Left forelimb (tissue), 1 donor: Measurements from ENCODE around the gene DHTKD1.
A peak's percentile ranks its signal among the peaks of the same experiment; 100 is the strongest.

Source experiments
- DNase-seq: peaks from one replicate; pipeline ENCODE4 v3.0.0-alpha.2; 2018; ENCODE audit warnings: low spot score

Gene DHTKD1, protein sequence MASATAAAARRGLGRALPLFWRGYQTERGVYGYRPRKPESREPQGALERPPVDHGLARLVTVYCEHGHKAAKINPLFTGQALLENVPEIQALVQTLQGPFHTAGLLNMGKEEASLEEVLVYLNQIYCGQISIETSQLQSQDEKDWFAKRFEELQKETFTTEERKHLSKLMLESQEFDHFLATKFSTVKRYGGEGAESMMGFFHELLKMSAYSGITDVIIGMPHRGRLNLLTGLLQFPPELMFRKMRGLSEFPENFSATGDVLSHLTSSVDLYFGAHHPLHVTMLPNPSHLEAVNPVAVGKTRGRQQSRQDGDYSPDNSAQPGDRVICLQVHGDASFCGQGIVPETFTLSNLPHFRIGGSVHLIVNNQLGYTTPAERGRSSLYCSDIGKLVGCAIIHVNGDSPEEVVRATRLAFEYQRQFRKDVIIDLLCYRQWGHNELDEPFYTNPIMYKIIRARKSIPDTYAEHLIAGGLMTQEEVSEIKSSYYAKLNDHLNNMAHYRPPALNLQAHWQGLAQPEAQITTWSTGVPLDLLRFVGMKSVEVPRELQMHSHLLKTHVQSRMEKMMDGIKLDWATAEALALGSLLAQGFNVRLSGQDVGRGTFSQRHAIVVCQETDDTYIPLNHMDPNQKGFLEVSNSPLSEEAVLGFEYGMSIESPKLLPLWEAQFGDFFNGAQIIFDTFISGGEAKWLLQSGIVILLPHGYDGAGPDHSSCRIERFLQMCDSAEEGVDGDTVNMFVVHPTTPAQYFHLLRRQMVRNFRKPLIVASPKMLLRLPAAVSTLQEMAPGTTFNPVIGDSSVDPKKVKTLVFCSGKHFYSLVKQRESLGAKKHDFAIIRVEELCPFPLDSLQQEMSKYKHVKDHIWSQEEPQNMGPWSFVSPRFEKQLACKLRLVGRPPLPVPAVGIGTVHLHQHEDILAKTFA

DNA sequence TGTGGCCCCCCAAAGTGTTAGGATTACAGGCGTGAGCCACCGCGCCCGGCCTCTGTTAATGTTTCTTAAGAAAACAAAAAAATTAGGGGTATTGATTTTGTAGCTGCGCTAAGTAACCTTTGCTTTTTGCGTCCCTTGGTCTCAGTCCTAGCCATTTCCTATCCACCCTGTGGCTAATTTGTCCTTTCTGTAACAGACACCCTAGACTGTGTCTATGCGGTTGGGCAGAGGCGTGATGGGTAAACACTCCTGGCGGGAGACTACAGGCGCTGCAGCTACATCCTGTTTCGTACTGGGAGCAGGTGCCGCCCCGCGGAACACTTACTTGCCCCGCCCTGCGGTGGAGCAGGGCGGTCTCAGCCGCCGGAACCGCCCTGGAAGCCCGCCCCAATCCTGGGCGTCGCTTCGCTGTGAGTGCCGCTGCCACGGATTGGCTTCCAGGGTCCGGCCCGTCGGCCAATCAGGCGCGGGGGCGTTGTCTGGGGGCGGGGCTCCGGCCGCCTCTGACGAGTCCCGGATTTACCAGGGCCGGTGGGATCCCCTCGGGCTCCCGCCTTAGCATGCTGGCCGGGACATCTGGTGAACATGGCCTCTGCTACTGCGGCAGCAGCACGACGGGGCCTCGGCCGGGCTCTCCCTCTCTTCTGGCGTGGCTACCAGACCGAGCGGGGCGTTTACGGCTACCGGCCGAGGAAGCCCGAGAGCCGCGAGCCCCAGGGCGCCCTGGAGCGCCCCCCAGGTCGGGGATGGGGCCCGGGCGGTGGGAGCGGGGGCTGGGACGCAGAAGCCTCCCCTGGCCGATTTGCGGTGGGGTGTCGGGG, at the start of gene DHTKD1:
Gene DHTKD1 (plus strand): TSS at position 506 of the 821 bp plus-strand sequence. CDS start 80 bp downstream, at position 586.
- peak; percentile 100 for DNase-seq

DNA sequence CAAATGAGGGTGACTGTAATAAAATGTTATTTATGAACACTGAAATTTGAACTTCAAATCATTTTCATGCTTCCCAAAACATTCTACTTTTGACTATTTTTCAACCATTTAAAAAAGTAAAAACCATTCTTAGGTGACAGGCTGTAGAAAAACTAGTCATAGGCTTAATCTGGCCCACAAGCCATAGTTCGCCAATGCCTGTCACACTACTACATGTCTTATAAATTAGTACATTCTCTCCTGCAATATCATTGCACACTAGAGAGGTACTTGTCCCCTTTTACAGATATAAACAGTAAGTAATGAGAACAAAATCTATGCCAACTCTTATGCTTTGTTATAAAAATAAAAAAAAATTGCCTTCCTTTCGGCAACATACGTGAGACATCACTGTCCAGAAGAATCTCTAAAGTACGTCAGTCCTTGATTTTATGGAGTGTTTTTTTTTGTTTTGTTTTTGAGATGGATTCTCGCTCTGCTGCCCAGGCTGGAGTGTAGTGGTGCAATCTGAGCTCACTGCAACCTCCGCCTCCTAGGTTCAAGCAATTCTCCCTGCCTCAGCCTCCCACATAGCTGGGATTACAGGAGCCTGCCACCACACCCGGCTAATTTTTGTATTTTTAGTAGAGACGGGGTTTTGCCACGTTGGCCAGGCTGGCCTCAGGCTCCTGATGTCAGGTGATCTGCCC, 49.3 kb upstream of the DHTKD1 start:
- no peak for DNase-seq

GRCh38 chr10:12020574-12020973, 48.2 kb upstream of the DHTKD1 start:
- no peak for DNase-seq

DNA sequence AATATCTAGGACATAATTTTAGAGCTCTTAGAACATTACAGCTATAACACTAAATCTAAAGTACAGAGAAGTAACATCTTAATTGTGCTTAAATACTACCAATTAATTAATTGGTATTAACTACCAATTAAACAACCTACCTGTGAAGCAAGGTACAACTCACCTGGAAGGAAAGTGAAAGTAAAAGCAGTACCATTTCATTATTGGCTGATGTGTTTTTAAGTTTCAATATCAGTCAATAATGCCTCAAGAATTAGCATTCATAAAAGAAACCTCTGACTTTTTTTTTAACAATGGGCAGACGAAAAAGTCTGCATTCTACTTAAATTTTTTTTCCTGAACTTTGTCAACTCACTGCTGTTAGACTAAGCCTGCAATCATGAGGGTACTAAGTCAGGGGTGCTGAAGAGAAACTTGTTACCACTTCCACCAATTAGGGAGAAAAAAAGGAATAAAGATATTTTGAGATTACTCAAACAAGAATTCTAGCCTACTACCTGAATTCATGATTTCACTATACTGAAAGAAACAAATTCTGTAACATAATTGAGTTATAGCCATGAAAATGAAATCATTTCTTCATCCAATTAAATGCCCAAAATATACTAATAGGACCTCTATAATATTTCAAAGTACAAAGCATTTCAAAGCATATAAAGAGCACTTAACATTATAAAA, 46.0 kb upstream of the DHTKD1 start:
- no peak for DNase-seq

DNA sequence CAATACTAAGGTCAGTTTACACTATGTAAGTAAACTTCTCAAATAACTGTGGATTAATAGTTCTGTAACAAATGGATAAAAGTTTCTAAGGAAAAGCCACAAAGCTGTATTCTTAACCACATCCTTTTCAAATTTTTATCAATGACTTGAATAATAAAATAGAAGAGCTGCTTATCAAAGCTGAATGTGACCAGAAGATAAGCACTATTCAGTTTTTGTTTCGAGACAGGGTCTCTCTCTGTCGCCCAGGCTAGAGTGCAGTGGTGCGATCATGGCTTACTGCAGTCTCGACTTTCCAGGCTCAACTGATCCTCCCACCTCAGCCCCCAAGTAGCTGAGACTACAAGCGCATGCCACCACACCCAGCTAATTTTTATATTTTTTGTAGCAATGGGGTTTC, 43.2 kb upstream of the DHTKD1 start:
- no peak for DNase-seq

GRCh38 chr10:12027539-12027938, 41.2 kb upstream of the DHTKD1 start:
- DNase-seq, result no peak

DNA sequence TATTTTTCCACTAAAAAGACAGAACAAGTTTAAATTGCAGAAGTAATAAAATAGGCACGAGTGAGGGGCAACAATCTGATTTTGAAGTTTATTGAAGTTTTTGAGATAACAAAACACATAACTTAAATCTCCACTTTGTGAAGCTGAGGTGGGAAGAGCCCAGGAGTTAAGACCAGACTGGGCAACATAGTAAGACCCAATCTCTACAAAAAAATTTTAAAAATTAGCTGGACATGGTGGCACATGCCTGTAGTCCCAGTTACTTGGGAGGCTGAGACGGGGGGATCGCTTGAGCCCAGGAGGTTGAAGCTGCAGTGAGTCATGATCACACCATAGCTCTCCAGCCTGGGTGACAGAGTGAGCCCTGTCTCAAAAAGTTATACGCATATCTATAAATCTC, 37.4 kb upstream of the DHTKD1 start:
- no peak for DNase-seq

- no peak for DNase-seq
Observed at GRCh38 chr10:12036073-12036655, 32.6 kb upstream of the DHTKD1 start.

DNA sequence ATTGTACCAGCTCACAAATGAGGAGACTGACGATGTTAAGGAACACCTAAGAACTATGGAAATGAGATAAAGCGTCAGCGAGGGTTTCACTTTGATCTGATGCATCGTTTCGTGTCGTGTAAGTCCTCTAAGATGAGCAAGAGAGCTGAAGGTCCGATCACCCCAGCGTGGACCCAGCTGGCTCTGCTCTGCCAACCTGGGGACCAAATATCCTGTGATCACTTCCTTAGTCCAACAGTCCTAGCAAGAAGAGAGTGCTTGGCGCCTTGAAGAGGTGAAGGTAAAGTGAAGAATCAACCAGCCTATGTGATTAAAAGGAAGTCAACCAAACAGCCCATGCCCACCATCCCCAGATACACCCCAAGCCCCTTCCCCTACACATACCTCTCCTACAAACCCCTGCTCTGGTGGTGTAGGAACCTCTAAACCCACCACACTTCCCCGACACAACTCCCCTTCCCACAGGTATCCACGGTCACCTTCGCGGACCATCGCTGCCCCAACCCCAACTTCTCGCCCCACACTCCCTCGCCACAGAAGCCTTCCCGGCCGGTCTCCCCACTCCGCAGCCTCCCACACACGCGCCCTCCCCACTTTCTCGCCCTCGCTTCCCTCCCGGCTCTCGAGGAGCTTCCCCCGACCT, 26.9 kb upstream of the DHTKD1 start:
- DNase-seq, result no peak

GRCh38 chr10:12042409-12042796, 26.4 kb upstream of the DHTKD1 start:
- no peak for DNase-seq

- peak; percentile 100 for DNase-seq
Observed at GRCh38 chr10:12042797-12043651, 25.7 kb upstream of the DHTKD1 start, which contains the start of gene UPF2. Gene UPF2, minus strand, starts transcription at chr10:12042809. Its CDS starts 7,386 bp downstream, at chr10:12035423.

GRCh38 chr10:12045596-12045995, 23.2 kb upstream of the DHTKD1 start:
- DNase-seq, result no peak

DNA sequence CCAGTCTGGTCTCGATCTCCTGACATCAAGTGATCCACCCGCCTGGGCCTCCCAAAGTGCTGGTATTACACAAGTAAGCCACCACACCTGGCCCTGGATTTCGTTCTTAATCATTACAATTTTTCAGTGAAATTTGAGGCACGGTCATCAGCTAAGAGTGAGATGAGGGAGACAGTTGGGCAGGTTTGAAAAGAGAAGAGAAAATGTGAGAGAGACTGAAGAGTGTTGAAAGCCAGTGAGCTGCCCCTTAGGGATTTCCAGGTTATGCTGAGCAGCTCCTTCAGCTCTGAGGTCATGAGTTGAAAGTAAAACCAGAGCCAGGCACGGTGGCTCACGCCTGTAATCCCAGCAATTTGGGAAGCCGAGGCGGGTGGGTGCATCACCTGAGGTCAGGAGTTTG, 20.2 kb upstream of the DHTKD1 start:
- DNase-seq, result no peak

DNA sequence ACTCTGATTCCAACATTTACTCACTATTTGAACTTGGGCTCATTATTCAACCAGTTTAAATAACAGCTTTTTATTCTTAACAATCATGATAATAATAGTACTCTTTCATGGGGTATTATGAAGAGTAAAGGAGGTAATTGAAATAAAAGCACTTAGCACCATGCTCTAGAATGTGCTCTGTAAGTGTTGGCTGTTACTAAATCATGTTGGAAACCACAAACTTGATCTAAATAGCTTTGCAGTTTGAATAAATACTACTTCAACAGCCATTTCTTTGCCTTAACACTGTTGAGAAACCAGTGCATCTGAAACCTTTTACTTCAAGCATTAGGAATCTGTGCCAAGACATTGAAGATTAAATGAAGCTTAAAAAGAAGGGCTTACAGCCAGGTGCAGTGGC, 18.2 kb upstream of the DHTKD1 start:
- no peak for DNase-seq

GRCh38 chr10:12051241-12051640, 17.5 kb upstream of the DHTKD1 start:
- DNase-seq, result no peak

- no peak for DNase-seq
Observed at GRCh38 chr10:12055732-12056131, 13.0 kb upstream of the DHTKD1 start.

- DNase-seq, result no peak
Observed at GRCh38 chr10:12056748-12057147, 12.0 kb upstream of the DHTKD1 start.

GRCh38 chr10:12061124-12061523, 7.6 kb upstream of the DHTKD1 start:
- DNase-seq, result no peak
